Measurements from ENCODE around the gene DLG2.
"Not testable (repeated sequence)": the region's sequence is repeated elsewhere in the genome, so short reads cannot be mapped to it uniquely, and the experiment has no call there.

The DLG2 gene

GRCh38 chr11:85627332-85627997, at the start of gene DLG2:
TSS of gene DLG2 (minus strand) at chr11:85627344.
- H3K4me3 ChIP-seq (replicated peaks; ENCODE audit: low read depth, low read length) = peak within 1 kb of the TSS; percentile 95

GRCh38 chr11:85673393-85673792, 46.2 kb upstream of the DLG2 start:
- no peak overlapping the region for H3K4me3 ChIP-seq (replicated peaks; ENCODE audit: low read depth, low read length)
- no peak for DNase-seq (ENCODE audit: low read depth)
- no peak for TF ChIP-seq CTCF (IDR thresholded peaks at IDR 0.05; ENCODE audit: low read length, missing control alignments)

More at GRCh38 chr11:85627332-85627997, at the start of gene DLG2:
- no peak for TF ChIP-seq CTCF (IDR thresholded peaks at IDR 0.05; ENCODE audit: low read length, missing control alignments)
- DNase-seq (ENCODE audit: low read depth) = peak; percentile 39

GRCh38 chr11:85672105-85672902, 45.2 kb upstream of the DLG2 start:
- no peak for TF ChIP-seq CTCF (IDR thresholded peaks at IDR 0.05; ENCODE audit: low read length, missing control alignments)

GRCh38 chr11:85670949-85671663, 44.0 kb upstream of the DLG2 start:
- DNase-seq (ENCODE audit: low read depth); H3K4me3 ChIP-seq (replicated peaks; ENCODE audit: low read depth, low read length): not testable (repeated sequence)

More at GRCh38 chr11:85672105-85672902, 45.2 kb upstream of the DLG2 start:
- H3K4me3 ChIP-seq (replicated peaks; ENCODE audit: low read depth, low read length) = no peak overlapping the region
- DNase-seq (ENCODE audit: low read depth) = no peak

- TF ChIP-seq CTCF (IDR thresholded peaks at IDR 0.05; ENCODE audit: low read length, missing control alignments) = no peak
- DNase-seq (ENCODE audit: low read depth) = no peak
Measured at GRCh38 chr11:85668157-85668556, 41.0 kb upstream of the DLG2 start.

GRCh38 chr11:85666687-85667086, 39.5 kb upstream of the DLG2 start:
- TF ChIP-seq CTCF (IDR thresholded peaks at IDR 0.05; ENCODE audit: low read length, missing control alignments) = no peak
- no peak for DNase-seq (ENCODE audit: low read depth)
- H3K4me3 ChIP-seq (replicated peaks; ENCODE audit: low read depth, low read length) = no peak overlapping the region

More at GRCh38 chr11:85668157-85668556, 41.0 kb upstream of the DLG2 start:
- H3K4me3 ChIP-seq (replicated peaks; ENCODE audit: low read depth, low read length) = no peak overlapping the region

- H3K4me3 ChIP-seq (replicated peaks; ENCODE audit: low read depth, low read length) = no peak overlapping the region
- no peak for DNase-seq (ENCODE audit: low read depth)
- TF ChIP-seq CTCF (IDR thresholded peaks at IDR 0.05; ENCODE audit: low read length, missing control alignments) = no peak
Measured at GRCh38 chr11:85665733-85666132, 38.6 kb upstream of the DLG2 start.
